Small intestine (tissue), 7 donors: ENCODE results near the gene UMAD1. TPM values are rescaled to one million over a fixed set of nuclear protein-coding genes. Genes with fewer than 3 reads are reported as not detected.
"Not testable (repeated sequence)": the region's sequence is repeated elsewhere in the genome, so short reads cannot be mapped to it uniquely, and the experiment has no call there.

Source experiments
- DNase-seq, 2 donors: peaks; one replicate each; pipeline versions ENCODE4 v3.0.0 to v3.0.0-alpha.2; 2013
- FAIRE-seq: peaks from 2 replicates; lab custom pipeline; 2012; peaks lifted over from hg19 to GRCh38; lab: Jason Lieb, UNC
- H3K27ac ChIP-seq, 3 donors: one replicate each; pipeline ENCODE4 v1.5.1; 2013; ENCODE audit warnings: low read length in 2 of 3, mild to moderate bottlenecking in 2 of 3, control low read depth in 1 of 3, inconsistent platforms in 1 of 3, low read depth in 1 of 3, moderate library complexity in 1 of 3
- H3K27me3 ChIP-seq, 3 donors: one replicate each; pipeline ENCODE4 v1.6.1; 2013; ENCODE audit warnings: low read length in 3 of 3, inconsistent platforms in 1 of 3; ENCODE audit not compliant: control insufficient read depth in 3 of 3, insufficient read depth in 3 of 3
- H3K36me3 ChIP-seq, 3 donors: one replicate each; pipeline ENCODE4 v1.6.1; 2013; ENCODE audit warnings: low read length in 3 of 3, inconsistent platforms in 1 of 3, low read depth in 1 of 3, mild to moderate bottlenecking in 1 of 3, moderate library complexity in 1 of 3; ENCODE audit not compliant: control insufficient read depth in 3 of 3, insufficient read depth in 2 of 3
- H3K4me1 ChIP-seq, 3 donors: one replicate each; pipeline ENCODE4 v1.6.1; 2013; ENCODE audit warnings: low read length in 2 of 3, inconsistent platforms in 1 of 3, low read depth in 1 of 3, mild to moderate bottlenecking in 1 of 3, moderate library complexity in 1 of 3; ENCODE audit not compliant: control insufficient read depth in 3 of 3, insufficient read depth in 2 of 3
- H3K4me3 ChIP-seq, 3 donors: one replicate each; pipeline ENCODE4 v1.5.1; 2013; ENCODE audit warnings: low read length in 3 of 3, control low read depth in 1 of 3, inconsistent platforms in 1 of 3, low read depth in 1 of 3, mild to moderate bottlenecking in 1 of 3, moderate library complexity in 1 of 3
- H3K9me3 ChIP-seq, 2 donors: one replicate each; pipeline ENCODE4 v1.6.1; 2013; ENCODE audit warnings: low read depth in 1 of 2, low read length in 1 of 2; ENCODE audit not compliant: control insufficient read depth in 2 of 2, insufficient read depth in 1 of 2
- WGBS, 3 donors: extraction: QIAGEN DNeasy Blood & Tissue Kit; methylation state at CpG; one replicate each; pipeline ENCODE4 v1.1.7; 2013; 5-methylcytosine and 5-hydroxymethylcytosine counted together
- polyA plus RNA-seq, 4 donors: library from polyadenylated mRNA; stranded (reverse) in 3 of 4; unstranded in 1 of 4; fragments of 200-250 nt in 3 of 4; fragments of 120-200 nt in 1 of 4; gene quantifications; one replicate each; pipeline versions ENCODE4 v1.2.1 to v1.2.3, GENCODE V29; 2013
- donor health status: healthy with polysubstance abuse.
- donor health status: control.
- donor health status: control.
- donor health status: Bipolar disorder and iron deficiency.
- donor health status: healthy.

Gene UMAD1
- polyA plus RNA-seq, 4 donors: 9.2 to 21.2 (median 20.0) TPM

DNA sequence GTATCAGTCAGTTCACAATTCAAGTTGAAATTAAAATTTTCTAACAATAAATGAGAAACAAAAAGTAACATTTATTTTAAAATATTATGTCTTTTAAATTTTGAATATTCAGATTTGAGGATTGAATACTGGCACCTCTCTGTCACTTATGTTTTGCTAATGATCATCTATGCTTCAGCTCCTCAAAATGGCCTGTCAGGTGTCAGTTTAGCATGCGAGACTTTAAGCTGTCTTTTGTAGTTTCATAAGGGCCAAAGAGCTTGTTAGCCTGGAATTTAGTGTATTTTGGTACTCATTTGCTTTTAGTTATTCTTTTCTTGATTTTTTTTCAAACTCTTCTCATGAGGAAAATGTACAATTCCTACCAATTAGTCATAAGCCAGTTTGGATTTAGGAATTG, 179.9 kb downstream of the UMAD1 start:
- Histone ChIP-seq H3K9me3 (peaks cover 0 to 2% of the 10 kb centered on the region in 2 donors), H3K27me3 (no peaks in the 10 kb centered on the region), H3K4me1 (peaks cover 0 to 7% (median 0%) of the 10 kb centered on the region in 3 donors), H3K27ac (no peak overlapping the region), H3K4me3 (no peak overlapping the region), H3K36me3 (no peaks in the 10 kb centered on the region)
- no peak for DNase-seq
- no peak for FAIRE-seq
- WGBS, 3 donors: 80 to 95% (median 89%) methylated on average over 1 of the region's 1 CpG

DNA sequence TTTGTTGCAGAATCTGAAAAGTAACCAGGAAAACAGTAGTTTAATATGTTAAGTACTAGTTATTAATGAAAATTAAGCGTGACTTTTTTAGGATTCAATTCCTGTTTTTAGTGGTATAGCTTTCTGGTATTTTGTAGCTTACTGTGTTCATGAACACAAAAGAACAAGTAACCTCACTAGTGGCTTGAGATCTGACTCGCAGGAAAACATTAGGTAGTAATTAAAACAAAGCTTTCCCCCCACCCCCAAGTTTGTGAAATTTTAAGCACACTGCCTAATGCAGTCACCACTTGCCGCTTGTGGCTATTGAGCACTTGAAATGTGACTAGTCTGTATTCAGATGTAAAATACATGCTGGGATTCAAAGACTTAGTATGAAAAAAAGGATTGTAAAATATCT, 180.4 kb downstream of the UMAD1 start:
- WGBS, 3 donors: 84 to 93% (median 86%) methylated on average over 3 of the region's 3 CpGs
- Histone ChIP-seq H3K4me3 (no peak overlapping the region), H3K36me3 (no peaks in the 10 kb centered on the region), H3K4me1 (peaks cover 0 to 3% (median 0%) of the 10 kb centered on the region in 3 donors), H3K27ac (no peak overlapping the region), H3K9me3 (no peaks in the 10 kb centered on the region), H3K27me3 (no peaks in the 10 kb centered on the region)
- FAIRE-seq (no peak), DNase-seq (no peak)

DNA sequence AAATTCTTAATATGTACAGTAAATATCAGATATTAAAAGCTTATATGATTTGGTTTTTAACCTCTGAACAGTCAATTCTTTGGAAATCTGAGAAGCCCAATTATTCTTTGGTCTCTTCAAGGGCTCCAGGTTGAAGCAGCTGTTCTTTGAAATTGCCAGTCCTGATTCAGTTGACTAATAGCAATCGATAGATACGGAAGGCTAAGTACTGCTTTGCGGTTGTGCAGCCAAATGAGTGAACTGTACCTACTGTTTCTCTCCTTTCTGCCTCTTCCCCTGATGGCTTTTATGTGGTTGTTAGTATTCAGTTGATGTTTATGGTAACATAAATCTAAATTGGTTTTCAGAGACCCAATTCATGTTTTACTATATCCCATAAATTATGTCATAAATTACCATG, 181.0 kb downstream of the UMAD1 start:
- Histone ChIP-seq H3K27me3 (no peaks in the 10 kb centered on the region), H3K36me3 (peaks cover 0 to 2% (median 0%) of the 10 kb centered on the region in 3 donors), H3K4me1 (peaks cover 0 to 3% (median 0%) of the 10 kb centered on the region in 3 donors), H3K9me3 (no peaks in the 10 kb centered on the region), H3K27ac (no peak overlapping the region), H3K4me3 (no peak overlapping the region)
- WGBS, 3 donors: 85 to 94% (median 90%) methylated on average over 3 of the region's 3 CpGs
- DNase-seq (no peak), FAIRE-seq (no peak)

DNA sequence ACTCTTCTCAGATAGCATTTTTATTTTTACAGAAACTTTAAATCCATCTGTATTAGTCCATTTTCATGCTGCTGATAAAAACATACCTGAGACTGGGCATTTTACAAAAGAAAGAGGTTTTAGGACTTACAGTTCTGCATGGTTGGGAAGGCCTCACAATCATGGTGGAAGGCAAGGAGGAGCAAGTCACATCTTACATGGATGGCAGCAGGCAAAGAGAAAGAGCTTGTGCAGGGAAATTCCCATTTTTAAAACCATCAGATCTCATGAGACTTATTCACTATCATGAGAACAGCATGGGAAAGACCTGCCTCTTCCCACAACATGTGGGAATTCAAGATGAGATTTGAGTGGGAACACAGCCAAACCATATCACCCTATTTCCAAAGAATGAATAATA, 184.7 kb downstream of the UMAD1 start:
- DNase-seq, H3K4me3 ChIP-seq: not testable (repeated sequence)

DNA sequence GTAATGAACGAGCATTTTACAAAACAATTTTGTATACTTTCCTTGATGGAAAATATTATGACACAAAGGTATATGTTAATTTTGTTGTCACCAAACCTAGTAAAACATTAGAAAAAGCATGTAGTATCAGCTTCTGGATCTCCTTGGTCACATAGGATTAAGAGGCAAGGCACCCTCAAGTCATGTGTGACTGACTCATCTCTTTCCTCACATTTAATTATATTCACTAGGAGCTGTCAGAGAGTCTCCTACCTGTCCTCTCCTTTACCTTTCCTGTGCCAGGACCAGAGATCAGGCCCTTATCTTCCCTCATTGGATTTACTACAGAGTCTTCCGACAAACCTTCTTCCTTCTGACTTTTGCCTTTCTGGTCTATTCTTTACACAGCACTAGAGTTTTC, 189.1 kb downstream of the UMAD1 start:
- no peaks in the 10 kb centered on the region for H3K27me3 ChIP-seq
- H3K4me1 ChIP-seq: peaks cover 0 to 2% (median 0%) of the 10 kb centered on the region in 3 donors
- FAIRE-seq (no peak), DNase-seq (peak; percentile 23 to 67)
- H3K36me3 ChIP-seq: peaks cover 0 to 3% (median 0%) of the 10 kb centered on the region in 3 donors
- no peak overlapping the region for H3K4me3 ChIP-seq
- H3K9me3 ChIP-seq: no peaks in the 10 kb centered on the region
- WGBS, 3 donors: 54 to 87% (median 70%) methylated on average over 2 of the region's 2 CpGs
- peak overlapping the region in 1 of 3 donors; percentile 52 for H3K27ac ChIP-seq

More for the DNA sequence above, 184.7 kb downstream of the UMAD1 start:
- not testable (repeated sequence) for H3K4me1 ChIP-seq, H3K36me3 ChIP-seq, H3K27me3 ChIP-seq, H3K27ac ChIP-seq, H3K9me3 ChIP-seq, FAIRE-seq

DNA sequence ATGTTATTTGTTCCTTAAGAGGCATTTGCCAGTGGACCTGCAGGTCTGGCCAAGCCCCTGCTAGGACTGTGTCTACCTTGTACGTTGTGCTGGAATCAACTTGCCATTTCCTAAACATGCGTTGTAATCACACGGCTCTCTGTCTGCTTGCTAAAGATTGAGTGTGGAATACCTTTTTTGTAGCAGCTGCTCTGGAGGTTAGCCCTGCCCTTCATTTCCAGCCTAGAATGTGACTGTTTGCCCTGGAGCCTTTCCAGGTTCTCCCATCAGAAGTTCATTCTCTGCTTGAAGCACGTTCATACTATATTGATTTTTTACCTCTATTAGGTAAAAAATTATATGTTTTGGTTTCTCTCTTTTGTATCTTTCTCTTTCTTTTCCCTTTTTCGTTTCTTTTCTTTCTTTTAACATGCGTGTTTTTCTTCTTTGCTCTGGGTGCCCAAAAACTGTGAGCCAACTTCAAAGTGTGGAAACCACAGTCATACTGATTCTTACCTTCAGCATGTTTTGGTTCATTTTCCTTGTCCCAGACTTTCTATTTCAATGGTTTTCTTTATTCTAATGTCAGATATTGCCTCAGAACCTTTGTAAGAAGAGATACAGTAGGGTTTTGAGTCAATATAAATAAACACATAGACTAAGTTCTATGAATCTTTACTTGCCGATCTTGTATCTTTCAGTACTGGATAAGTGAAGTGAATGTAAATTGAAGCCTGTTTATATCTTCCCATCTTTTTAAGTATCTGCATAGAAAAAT, 189.7 kb downstream of the UMAD1 start:
- Histone ChIP-seq H3K4me3 (no peak overlapping the region), H3K9me3 (no peaks in the 10 kb centered on the region), H3K27me3 (no peaks in the 10 kb centered on the region), H3K27ac (peak overlapping the region in 1 of 3 donors; percentile 52), H3K4me1 (peaks cover 0 to 2% (median 0%) of the 10 kb centered on the region in 3 donors), H3K36me3 (peaks cover 0 to 3% (median 0%) of the 10 kb centered on the region in 3 donors)
- WGBS, 3 donors: 40 to 59% (median 42%) methylated on average over 7 of the region's 7 CpGs
- no peak for FAIRE-seq
- peak in 1 of 2 donors; percentile 8 for DNase-seq

DNA sequence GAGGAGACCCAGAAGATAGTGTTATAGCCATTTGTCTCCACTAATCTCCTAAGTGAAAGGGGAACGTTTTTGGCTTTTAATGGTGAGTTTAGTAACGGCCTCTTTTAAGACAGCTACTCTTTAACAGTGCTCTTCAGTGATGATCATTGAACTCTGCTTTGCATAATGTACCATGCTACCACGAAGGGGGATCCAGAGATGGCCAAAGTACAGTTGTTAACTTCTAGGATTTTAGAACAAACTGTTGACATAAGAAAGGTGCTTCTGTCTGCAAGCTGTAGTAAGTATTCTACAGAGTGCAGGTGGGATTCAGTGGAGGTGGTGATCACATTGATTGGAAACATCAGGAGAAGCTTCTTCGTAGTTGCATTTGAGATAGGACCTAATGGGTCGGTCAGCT, 192.0 kb downstream of the UMAD1 start:
- Histone ChIP-seq H3K4me3 (no peak overlapping the region), H3K9me3 (no peaks in the 10 kb centered on the region), H3K4me1 (peaks cover 0 to 2% (median 0%) of the 10 kb centered on the region in 3 donors), H3K27ac (no peak overlapping the region), H3K27me3 (no peaks in the 10 kb centered on the region), H3K36me3 (no peaks in the 10 kb centered on the region)
- 76 to 88% (median 79%) methylated on average over 5 of the region's 5 CpGs for WGBS, 3 donors
- no peak for FAIRE-seq
- no peak for DNase-seq

DNA sequence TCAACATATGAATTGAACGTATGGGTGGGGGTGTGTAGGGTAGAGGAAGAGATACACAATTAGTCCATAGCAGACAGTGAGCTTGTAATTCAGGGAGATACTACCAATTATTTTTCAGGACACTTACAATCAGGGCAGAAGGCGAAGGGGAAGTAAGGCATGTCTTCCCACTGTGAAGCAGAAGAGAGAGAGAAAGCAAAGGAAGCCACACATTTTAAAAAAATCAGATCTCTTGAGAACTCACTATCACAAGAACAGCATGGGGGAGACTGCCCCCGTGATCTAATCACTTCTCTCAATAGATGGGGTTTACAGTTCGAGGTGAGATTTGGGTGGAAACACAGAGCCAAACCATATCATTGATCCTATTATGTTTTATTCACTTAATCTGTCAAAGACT, 194.2 kb downstream of the UMAD1 start:
- no peak for DNase-seq
- FAIRE-seq: no peak
- H3K4me1 ChIP-seq: peaks cover 0 to 2% (median 0%) of the 10 kb centered on the region in 3 donors
- no peaks in the 10 kb centered on the region for H3K9me3 ChIP-seq
- H3K27ac ChIP-seq: no peak overlapping the region
- no peak overlapping the region for H3K4me3 ChIP-seq
- H3K27me3 ChIP-seq: no peaks in the 10 kb centered on the region
- H3K36me3 ChIP-seq: no peaks in the 10 kb centered on the region
- WGBS, 3 donors: 87 to 97% (median 88%) methylated on average over 4 of the region's 4 CpGs
